Adrenal gland (tissue), 12 donors: ENCODE results near the gene SLC22A2. TPM values are rescaled to one million over a fixed set of nuclear protein-coding genes. Genes with fewer than 3 reads are reported as not detected.

Experiments used
- DNase-seq, 7 donors: peaks; one replicate each; pipeline ENCODE4 v3.0.0-alpha.2; 2019 to 2020
- H3K27ac ChIP-seq, 5 donors: fragments of 200-600 bp; sonication (generic) in 4 of 5; 1 replicate in 3 of 5; 2 replicates in 2 of 5; pipeline versions ENCODE4 v1.5.1 to v1.8.0; 2016 to 2020; ENCODE audit warnings: mild to moderate bottlenecking in 1 of 5
- H3K27me3 ChIP-seq: fragments of 200-600 bp; 2 replicates; pipeline ENCODE4 v1.8.0; 2021
- H3K36me3 ChIP-seq, 2 donors: fragments of 200-600 bp; replicated peaks in 1 of 2; 1 replicate in 1 of 2; 2 replicates in 1 of 2; pipeline versions ENCODE4 v1.5.1 to v1.8.0; 2018 to 2022
- H3K4me1 ChIP-seq, 2 donors: fragments of 200-600 bp; replicated peaks in 1 of 2; 1 replicate in 1 of 2; 2 replicates in 1 of 2; pipeline versions ENCODE4 v1.5.1 to v1.8.0; 2018 to 2021
- H3K4me3 ChIP-seq, 4 donors: fragments of 200-600 bp; sonication (generic) in 3 of 4; one replicate each; pipeline ENCODE4 v1.5.1; 2016 to 2018
- H3K9me3 ChIP-seq, 3 donors: fragments of 200-600 bp; sonication (generic) in 1 of 3; replicated peaks in 1 of 3; 1 replicate in 2 of 3; 2 replicates in 1 of 3; pipeline versions ENCODE4 v1.5.1 to v1.8.0; 2016 to 2021
- CTCF ChIP-seq, 6 experiments: fragments of 450-650 bp in 4 of 6; fragments of 200-600 bp in 2 of 6; sonication (generic) in 1 of 6; IDR thresholded peaks; 1 replicate in 5 of 6; 2 replicates in 1 of 6; pipeline versions ENCODE4 v1.5.1 to v1.8.0; 2016 to 2021; ENCODE audit warnings: antibody characterized with exemption in 6 of 6, mild to moderate bottlenecking in 2 of 6, moderate library complexity in 1 of 6
- POLR2A ChIP-seq, 2 donors: fragments of 450-650 bp; IDR thresholded peaks; one replicate each; pipeline ENCODE4 v1.6.1; 2017; ENCODE audit warnings: antibody characterized with exemption in 2 of 2, mild to moderate bottlenecking in 2 of 2, moderate library complexity in 1 of 2
- WGBS, 4 donors: extraction: QIAGEN DNeasy Blood & Tissue Kit in 2 of 4; methylation state at CpG; one replicate each; pipeline versions ENCODE4 v1.1.5 to v1.1.7; 2013 to 2017; 5-methylcytosine and 5-hydroxymethylcytosine counted together
- intact Hi-C, 2 donors: fragments of 100-400 bp; cut with DNase I; formaldehyde crosslinking; loops; one replicate each; pipeline versions ENCODE4 v1.14.1 to v1.15.0; 2022 to 2023
- polyA plus RNA-seq, 3 donors: library from polyadenylated mRNA; stranded (reverse); fragments of 200-250 nt in 2 of 3; fragments of 350-450 nt in 1 of 3; fragmentation: Illumina TruSeq in 1 of 3; extraction: RNeasy Lipid Tissue Mini Kit (QIAGEN cat#74804) in 1 of 3; gene quantifications; one replicate each; pipeline ENCODE4 v1.2.3, GENCODE V29; 2013 to 2014
- total RNA-seq, 9 donors: library from RNA; depleted of rRNA in 4 of 9; stranded (reverse); fragments of >200 nt in 4 of 9; fragments of 120-200 nt in 1 of 9; fragmentation: NEBNext Ultra II Directional in 1 of 9; extraction: Animal tissue kit (Norgen Biotek cat#: 25700) in 1 of 9; gene quantifications; one replicate each; pipeline versions ENCODE4 v1.1.0 to v1.2.4, GENCODE V29; 2013 to 2023
- donor health status: healthy with polysubstance abuse.
- donor health status: Bipolar disorder and iron deficiency.
- donor health status: DM: yes; HTN: yes; CAD: no.
- donor health status: DM: no; HTN: no; CAD: no.
- donor health status: DM: no; HTN: no; CAD: no.
- donor health status: DM: yes; HTN: yes; CAD: no.

SLC22A2 gene
- total and polyA plus RNA-seq, 12 donors, result not detected

GRCh38 chr6:160301339-160301738, 42.7 kb upstream of the SLC22A2 start:
- Histone ChIP-seq H3K36me3 (no peaks in the 10 kb centered on the region), H3K27ac (no peak overlapping the region), H3K9me3 (no peaks in the 10 kb centered on the region), H3K27me3 (no peaks in the 10 kb centered on the region), H3K4me3 (no peak overlapping the region), H3K4me1 (no peaks in the 10 kb centered on the region)
- TF ChIP-seq CTCF (IDR thresholded peaks at IDR 0.05), result no peak
- intact Hi-C loops, result no loop called here
- DNase-seq, result no peak
- WGBS, 4 donors, result 65 to 88% (median 79%) methylated on average over 4 of the region's 4 CpGs

GRCh38 chr6:160300076-160300695, 41.6 kb upstream of the SLC22A2 start:
- no peaks in the 10 kb centered on the region for H3K9me3 ChIP-seq
- H3K27ac ChIP-seq, result no peak overlapping the region
- intact Hi-C loops, result no loop called here
- H3K36me3 ChIP-seq, result no peaks in the 10 kb centered on the region
- no peak for DNase-seq
- no peak overlapping the region for H3K4me3 ChIP-seq
- no peaks in the 10 kb centered on the region for H3K4me1 ChIP-seq
- TF ChIP-seq POLR2A (IDR thresholded peaks at IDR 0.05), result no peak
- TF ChIP-seq CTCF (IDR thresholded peaks at IDR 0.05), result no peak
- H3K27me3 ChIP-seq, result no peaks in the 10 kb centered on the region
- 76 to 84% (median 82%) methylated on average over 6 to 15 of the region's 15 CpGs for WGBS, 4 donors

- no peaks in the 10 kb centered on the region for H3K27me3 ChIP-seq
- no peak for DNase-seq
- intact Hi-C loops, result no loop called here
- H3K4me1 ChIP-seq, result no peaks in the 10 kb centered on the region
- no peak for TF ChIP-seq POLR2A (IDR thresholded peaks at IDR 0.05)
- WGBS, 4 donors, result 91 to 99% (median 94%) methylated on average over 10 to 11 of the region's 11 CpGs
- no peaks in the 10 kb centered on the region for H3K36me3 ChIP-seq
- H3K4me3 ChIP-seq, result no peak overlapping the region
- H3K27ac ChIP-seq, result no peak overlapping the region
- H3K9me3 ChIP-seq, result no peaks in the 10 kb centered on the region
Measured at GRCh38 chr6:160299559-160299958, 40.9 kb upstream of the SLC22A2 start.

GRCh38 chr6:160298121-160298520, 39.5 kb upstream of the SLC22A2 start:
- H3K27ac ChIP-seq, result no peak overlapping the region
- no peak for TF ChIP-seq POLR2A (IDR thresholded peaks at IDR 0.05)
- TF ChIP-seq CTCF (IDR thresholded peaks at IDR 0.05), result no peak
- H3K4me3 ChIP-seq, result no peak overlapping the region
- no peaks in the 10 kb centered on the region for H3K9me3 ChIP-seq
- intact Hi-C loops, result no loop called here
- 78 to 89% (median 83%) methylated on average over 8 of the region's 8 CpGs for WGBS, 4 donors
- no peaks in the 10 kb centered on the region for H3K36me3 ChIP-seq
- no peaks in the 10 kb centered on the region for H3K27me3 ChIP-seq
- no peaks in the 10 kb centered on the region for H3K4me1 ChIP-seq
- DNase-seq, result no peak

GRCh38 chr6:160297310-160297709, 38.7 kb upstream of the SLC22A2 start:
- Histone ChIP-seq H3K9me3 (no peaks in the 10 kb centered on the region), H3K4me1 (no peaks in the 10 kb centered on the region), H3K27me3 (no peaks in the 10 kb centered on the region), H3K27ac (no peak overlapping the region), H3K4me3 (no peak overlapping the region), H3K36me3 (no peaks in the 10 kb centered on the region)
- WGBS, 4 donors, result 76 to 96% (median 80%) methylated on average over 3 to 6 of the region's 6 CpGs
- intact Hi-C loops, result no loop called here
- TF ChIP-seq POLR2A (IDR thresholded peaks at IDR 0.05) (no peak), CTCF (IDR thresholded peaks at IDR 0.05) (no peak)
- no peak for DNase-seq
